ENCODE data around the gene SUPT4H1. TPM values are rescaled to one million over a fixed set of nuclear protein-coding genes. Genes with fewer than 3 reads are reported as not detected.

Gene SUPT4H1
- total RNA-seq, 4 donors from 2014 or later = 38.2 to 56.3 (median 44.2) TPM

DNA sequence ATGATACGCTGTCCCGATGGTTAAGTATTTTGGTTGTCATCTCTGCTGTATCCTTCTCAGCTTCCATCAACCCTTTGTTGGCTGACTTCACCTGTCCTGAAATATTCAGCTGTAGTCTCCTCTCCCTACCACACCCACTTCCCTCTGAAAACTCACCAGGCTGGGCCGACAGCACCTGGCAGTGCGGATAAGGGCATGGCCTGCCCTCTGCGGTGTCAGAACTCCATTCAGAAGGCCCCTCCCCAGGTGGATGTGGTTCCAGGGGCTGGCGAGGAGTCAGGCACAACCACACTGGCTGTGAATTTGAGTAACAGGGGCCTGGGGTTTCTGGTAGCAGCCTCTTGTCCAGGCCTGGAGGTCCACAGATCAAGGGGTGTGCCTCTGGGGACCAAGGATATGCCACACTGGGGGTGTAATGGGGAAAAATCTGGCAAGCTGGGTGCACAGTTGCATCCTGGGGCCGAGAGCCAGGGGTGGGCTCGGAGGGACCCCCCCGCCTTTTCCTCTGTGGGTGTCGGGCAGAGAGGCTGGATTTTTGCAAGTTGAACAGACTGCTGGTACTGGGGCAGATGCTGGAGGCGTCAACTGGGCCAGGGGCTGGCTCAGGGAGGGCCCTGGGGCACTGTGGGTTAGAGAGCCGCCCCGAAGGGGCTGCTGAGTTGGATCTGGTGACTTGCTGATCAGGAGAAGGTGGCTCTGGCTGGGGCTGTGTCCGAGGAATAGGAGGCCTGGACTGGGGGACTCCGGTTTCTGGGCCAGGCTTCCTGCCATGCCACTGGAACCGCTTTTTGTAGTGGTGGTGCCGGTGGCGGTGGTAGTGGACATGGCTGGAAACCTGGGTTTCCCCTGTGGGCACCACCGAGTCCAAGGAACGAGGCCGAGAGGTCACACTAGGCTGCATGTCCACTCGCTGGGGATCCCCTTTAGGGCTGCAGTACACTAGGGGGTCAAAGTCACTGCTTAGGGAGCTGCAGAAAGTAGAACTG is 5.6 kb upstream of the SUPT4H1 start:
- intact Hi-C loops (cut with DNase I) = loop anchor here (10.0 kb wide), 1 partner anchor 57 kb away; the partner anchor contains the start of gene RNF43
- H3K36me3 ChIP-seq = no peaks in the 10 kb centered on the region
- TF ChIP-seq, protein P1, sequence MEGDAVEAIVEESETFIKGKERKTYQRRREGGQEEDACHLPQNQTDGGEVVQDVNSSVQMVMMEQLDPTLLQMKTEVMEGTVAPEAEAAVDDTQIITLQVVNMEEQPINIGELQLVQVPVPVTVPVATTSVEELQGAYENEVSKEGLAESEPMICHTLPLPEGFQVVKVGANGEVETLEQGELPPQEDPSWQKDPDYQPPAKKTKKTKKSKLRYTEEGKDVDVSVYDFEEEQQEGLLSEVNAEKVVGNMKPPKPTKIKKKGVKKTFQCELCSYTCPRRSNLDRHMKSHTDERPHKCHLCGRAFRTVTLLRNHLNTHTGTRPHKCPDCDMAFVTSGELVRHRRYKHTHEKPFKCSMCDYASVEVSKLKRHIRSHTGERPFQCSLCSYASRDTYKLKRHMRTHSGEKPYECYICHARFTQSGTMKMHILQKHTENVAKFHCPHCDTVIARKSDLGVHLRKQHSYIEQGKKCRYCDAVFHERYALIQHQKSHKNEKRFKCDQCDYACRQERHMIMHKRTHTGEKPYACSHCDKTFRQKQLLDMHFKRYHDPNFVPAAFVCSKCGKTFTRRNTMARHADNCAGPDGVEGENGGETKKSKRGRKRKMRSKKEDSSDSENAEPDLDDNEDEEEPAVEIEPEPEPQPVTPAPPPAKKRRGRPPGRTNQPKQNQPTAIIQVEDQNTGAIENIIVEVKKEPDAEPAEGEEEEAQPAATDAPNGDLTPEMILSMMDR (IDR thresholded peaks at IDR 0.05) = no peak
- TF ChIP-seq POLR2A (IDR thresholded peaks at IDR 0.05) = no peak
- H3K27me3 ChIP-seq = no peaks in the 10 kb centered on the region
- WGBS, 2 donors = 95 to 97% methylated on average over 19 of the region's 22 CpGs
- DNase-seq = no peak
- peaks cover 6 to 7% of the 10 kb centered on the region in 2 donors for H3K4me1 ChIP-seq
- no peak overlapping the region for H3K4me3 ChIP-seq (replicated peaks in 1 of 3)
- no peak overlapping the region for H3K27ac ChIP-seq
- H3K9me3 ChIP-seq = no peaks in the 10 kb centered on the region

DNA sequence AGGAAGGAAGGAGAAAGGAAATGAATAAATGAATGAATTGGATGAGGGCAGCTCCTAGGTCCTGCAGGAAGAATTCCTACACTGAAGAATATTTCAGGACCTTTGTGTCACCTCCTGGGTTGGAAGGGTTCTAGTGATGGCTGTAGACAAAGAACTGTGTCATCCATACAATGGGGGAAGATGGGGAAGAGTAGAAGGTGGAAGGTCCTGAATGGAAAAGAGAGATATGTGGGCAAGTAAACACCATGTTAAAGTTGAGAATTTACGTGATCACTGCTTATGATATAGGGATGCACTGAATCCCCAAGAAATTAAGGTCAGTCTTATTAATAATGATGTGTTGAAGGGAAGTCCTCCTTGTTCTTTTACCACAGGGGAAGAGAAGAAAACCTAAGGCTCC is 4.2 kb upstream of the SUPT4H1 start:
- H3K4me1 ChIP-seq = peaks cover 9% of the 10 kb centered on the region in 2 donors
- H3K27ac ChIP-seq = no peak overlapping the region
- intact Hi-C loops (cut with DNase I) = loop anchor here (10.0 kb wide), 1 partner anchor 59 kb away; the partner anchor contains the start of gene RNF43
- DNase-seq = no peak
- 91 to 94% methylated on average over 1 of the region's 1 CpG for WGBS, 2 donors
- H3K27me3 ChIP-seq = no peaks in the 10 kb centered on the region
- no peaks in the 10 kb centered on the region for H3K36me3 ChIP-seq
- TF ChIP-seq, protein P1 (IDR thresholded peaks at IDR 0.05) = no peak
- no peak for TF ChIP-seq POLR2A (IDR thresholded peaks at IDR 0.05)
- no peaks in the 10 kb centered on the region for H3K9me3 ChIP-seq
- no peak overlapping the region for H3K4me3 ChIP-seq (replicated peaks in 1 of 3)

DNA sequence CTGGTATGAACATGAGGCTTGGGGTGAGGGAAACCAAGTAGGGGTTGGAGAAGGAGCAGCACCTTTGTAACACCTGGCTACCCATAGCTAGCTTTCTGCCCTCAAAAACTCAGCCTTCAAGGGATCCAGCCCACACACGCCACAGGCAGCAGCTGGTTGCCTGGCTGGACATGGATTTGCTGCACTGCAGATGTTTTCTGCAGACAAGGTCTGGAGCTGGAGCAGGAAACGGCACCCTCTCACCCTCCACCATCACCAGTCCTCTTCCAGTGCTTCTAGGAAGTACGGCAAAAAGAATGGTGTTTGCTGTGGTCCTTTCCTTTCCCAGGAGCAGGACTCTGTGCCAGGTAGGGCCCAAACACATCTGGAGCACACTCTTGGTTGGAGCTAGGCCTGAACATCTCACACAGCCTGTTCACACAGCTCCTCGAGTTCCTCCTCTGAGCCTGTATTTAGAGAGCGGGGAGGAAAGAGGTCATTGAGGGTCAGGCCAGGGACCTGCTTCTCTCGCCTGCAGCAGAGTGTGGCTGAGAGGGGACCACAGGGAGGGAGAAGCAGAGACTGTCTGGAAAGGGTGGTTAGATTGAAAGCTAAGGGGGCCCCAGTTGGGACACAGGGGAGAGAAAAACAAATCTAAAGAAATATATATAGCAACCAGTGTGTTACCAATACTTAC is 2.7 kb upstream of the SUPT4H1 start:
- 76 to 83% methylated on average over 6 of the region's 6 CpGs for WGBS, 2 donors
- no peaks in the 10 kb centered on the region for H3K27me3 ChIP-seq
- H3K36me3 ChIP-seq = peaks cover 7 to 10% of the 10 kb centered on the region in 2 donors
- intact Hi-C loops (cut with DNase I) = loop anchor here (10.0 kb wide), 1 partner anchor 60 kb away; the partner anchor contains the start of gene RNF43
- H3K4me3 ChIP-seq (replicated peaks in 1 of 3) = no peak overlapping the region
- H3K27ac ChIP-seq = no peak overlapping the region
- peaks cover 11 to 14% of the 10 kb centered on the region in 2 donors for H3K4me1 ChIP-seq
- DNase-seq = no peak
- no peaks in the 10 kb centered on the region for H3K9me3 ChIP-seq
- TF ChIP-seq, protein P1 (IDR thresholded peaks at IDR 0.05) = no peak
- no peak for TF ChIP-seq POLR2A (IDR thresholded peaks at IDR 0.05)

DNA sequence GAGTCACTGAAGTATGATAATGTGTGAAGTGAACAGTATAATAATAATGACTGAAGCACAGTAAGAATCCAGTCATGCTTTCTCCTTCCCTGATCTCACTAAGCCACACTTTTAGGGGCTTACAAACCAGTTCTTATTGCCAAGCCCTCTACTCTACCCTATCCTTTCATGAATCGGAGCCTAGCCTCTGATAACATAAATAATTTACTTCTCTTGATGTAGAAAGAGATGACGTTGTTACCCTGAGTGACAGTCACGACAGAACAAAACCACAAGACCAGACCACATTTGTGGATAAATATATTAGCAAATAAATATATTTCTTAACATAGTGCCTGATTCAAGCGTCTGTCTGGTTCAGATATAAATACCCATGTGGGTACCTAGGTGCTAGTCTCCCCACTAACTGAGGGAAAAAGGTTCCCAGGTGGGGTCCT is 1.4 kb upstream of the SUPT4H1 start:
- peaks cover 20 to 21% of the 10 kb centered on the region in 2 donors for H3K36me3 ChIP-seq
- intact Hi-C loops (cut with DNase I) = loop anchor here (10.0 kb wide), 1 partner anchor 61 kb away; the partner anchor contains the start of gene RNF43
- H3K27me3 ChIP-seq = no peaks in the 10 kb centered on the region
- TF ChIP-seq POLR2A (IDR thresholded peaks at IDR 0.05) = no peak
- no peak overlapping the region for H3K4me3 ChIP-seq (replicated peaks in 1 of 3)
- WGBS, 2 donors = 78 to 87% methylated on average over 4 of the region's 4 CpGs
- peaks cover 11 to 14% of the 10 kb centered on the region in 2 donors for H3K4me1 ChIP-seq
- H3K27ac ChIP-seq = peak overlapping the region in 1 of 3 donors; percentile 87
- no peaks in the 10 kb centered on the region for H3K9me3 ChIP-seq
- DNase-seq = no peak

Data from thyroid gland (tissue), 4 donors.